ENCODE data around the gene ST6GALNAC1.

GRCh38 chr17:76627510-76627909, 16.0 kb downstream of the ST6GALNAC1 start:
- no peak for TF ChIP-seq CTCF (IDR thresholded peaks at IDR 0.05)
- no peak for TF ChIP-seq ZFX (IDR thresholded peaks at IDR 0.05; ENCODE audit: borderline replicate concordance)
